Measurements from ENCODE around the gene VASH1.

DNA sequence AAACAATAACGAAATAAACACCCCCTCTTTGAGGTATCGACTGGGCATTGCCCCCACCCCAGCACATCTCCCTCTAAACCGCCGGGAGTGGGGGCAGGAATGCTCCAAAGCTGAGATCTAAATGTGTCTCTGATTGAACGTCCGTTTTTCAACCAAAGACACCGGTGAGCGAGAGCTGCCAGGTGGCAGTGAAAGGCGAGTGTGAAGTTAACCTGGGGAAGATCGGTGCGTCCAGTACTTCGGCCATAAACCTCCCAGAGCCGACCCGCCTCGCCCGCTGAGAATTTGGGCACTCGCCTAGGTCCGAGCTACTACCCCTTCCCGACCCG lies 50.8 kb downstream of the VASH1 start:
- TF ChIP-seq CTCF (conservative IDR thresholded peaks at IDR 0.05; ENCODE audit: low read length) (no peak), EZH2phosphoT487 (IDR thresholded peaks at IDR 0.05; ENCODE audit: borderline replicate concordance) (no peak)
